ENCODE measurements around the gene ENPP1. TPM values are rescaled to one million over a fixed set of nuclear protein-coding genes. Genes with fewer than 3 reads are reported as not detected.

The ENPP1 gene
- total and polyA plus RNA-seq, 9 of the 15 experiments (the other 6 are each of a cell fraction or from before 2014, with no cell fraction given) = 0.03 to 0.56 (median 0.14) TPM

GRCh38 chr6:131875647-131876046, 67.8 kb downstream of the ENPP1 start (continued):
- no peak for TF ChIP-seq ZZZ3 (IDR thresholded peaks at IDR 0.05)
- no peak for TF ChIP-seq ZNF79 (CRISPR knock-in tag; IDR thresholded peaks at IDR 0.05; ENCODE audit: low read depth)
- 0 out of 2 replicates have a peak, but pooled peaks have one; percentile 25 for TF ChIP-seq CBFA2T3 (IDR thresholded peaks at IDR 0.05)
- no peak for TF ChIP-seq ZBED1 (IDR thresholded peaks at IDR 0.05)
- no peak for TF ChIP-seq ZNF583 (CRISPR knock-in tag; IDR thresholded peaks at IDR 0.05)
- no peak for TF ChIP-seq SMARCA5 (IDR thresholded peaks at IDR 0.05)
- TF ChIP-seq CBFA2T2 (conservative IDR thresholded peaks at IDR 0.05) = 0 out of 2 replicates have a peak, but pooled peaks have one; percentile 19
- TF ChIP-seq KAT7 (CRISPR knock-in tag; IDR thresholded peaks at IDR 0.05; ENCODE audit: borderline replicate concordance) = no peak

GRCh38 chr6:131876545-131876944, 68.7 kb downstream of the ENPP1 start:
- intact Hi-C loops (cut with micrococcal nuclease) = no loop called here
- BruUV-seq (replicated peaks) = no TSS peak

More at GRCh38 chr6:131876545-131876944, 68.7 kb downstream of the ENPP1 start:
- H3K4me3 ChIP-seq = no peak overlapping the region
- no peak overlapping the region for H3K4me2 ChIP-seq (ENCODE audit: insufficient read depth, low read length)
- no peak for ATAC-seq
- H3K9me1 ChIP-seq (ENCODE audit: control insufficient read depth, insufficient read depth, low read length) = no peaks in the 10 kb centered on the region
- CTCF ChIA-PET (ENCODE audit: low intra/inter-chr PET ratio) = no interaction called here
- FAIRE-seq = no peak
- in situ Hi-C loops (cut with MboI) = no loop called here
- no peak overlapping the region for H3K27ac ChIP-seq (ENCODE audit: extremely low read depth, low read depth, low read length)
- H3K36me3 ChIP-seq (ENCODE audit: control insufficient read depth, insufficient read depth, low read length) = no peaks in the 10 kb centered on the region
- TF ChIP-seq PPARD (CRISPR knock-in tag; IDR thresholded peaks at IDR 0.05) = no peak
- TF ChIP-seq HOXB6 (CRISPR knock-in tag; IDR thresholded peaks at IDR 0.05; ENCODE audit: borderline replicate concordance) = no peak
- TF ChIP-seq SNRNP70 (optimal IDR thresholded peaks at IDR 0.05; ENCODE audit: low read depth, low read length) = no peak
- TF ChIP-seq JUNB (CRISPR knock-in tag; conservative IDR thresholded peaks at IDR 0.05) = no peak
- TF ChIP-seq CBX8 (IDR thresholded peaks at IDR 0.05; ENCODE audit: borderline replicate concordance, extremely low read depth, low read depth, low read length, poor library complexity, severe bottlenecking) = no peak
- TF ChIP-seq ZFPM2 (CRISPR knock-in tag; IDR thresholded peaks at IDR 0.05) = no peak
- TF ChIP-seq DDX20 (tag; IDR thresholded peaks at IDR 0.05; ENCODE audit: low read depth) = no peak
- TF ChIP-seq HNRNPUL1 (IDR thresholded peaks at IDR 0.05; ENCODE audit: low read length) = no peak
- no peak for TF ChIP-seq ZKSCAN8 (CRISPR knock-in tag; IDR thresholded peaks at IDR 0.05)
- TF ChIP-seq GTF3C2 (IDR thresholded peaks at IDR 0.05; ENCODE audit: borderline replicate concordance, extremely low read depth, insufficient read length) = no peak
- TF ChIP-seq ZNF232 (CRISPR knock-in tag; IDR thresholded peaks at IDR 0.05) = no peak
- TF ChIP-seq PHF20 (IDR thresholded peaks at IDR 0.05; ENCODE audit: partially characterized antibody) = no peak
- TF ChIP-seq BRD9 (IDR thresholded peaks at IDR 0.05; ENCODE audit: low read depth, partially characterized antibody) = no peak
- H3K9me3 ChIP-seq (replicated peaks; ENCODE audit: control insufficient read depth, insufficient read depth, low read depth, low read length) = no peaks in the 10 kb centered on the region
- POLR2A ChIA-PET = no interaction called here
- H3K9ac ChIP-seq (ENCODE audit: insufficient read depth in 1 of 2, low read depth in 2 of 2, low read length in 2 of 2) = no peak overlapping the region
- no peak overlapping the region for H2AFZ ChIP-seq (ENCODE audit: low read depth, low read length)
- no peak for DNase-seq (ENCODE audit: extremely low read depth in 1 of 4, low spot score in 3 of 4)
- H3K79me2 ChIP-seq (ENCODE audit: control insufficient read depth, insufficient read depth, low read length) = no peaks in the 10 kb centered on the region
- H4K20me1 ChIP-seq (replicated peaks; ENCODE audit: control insufficient read depth, insufficient read depth, low read length) = no peaks in the 10 kb centered on the region
- H3K27me3 ChIP-seq (ENCODE audit: control insufficient read depth in 2 of 2, insufficient read depth in 2 of 2, low read length in 2 of 2) = no peaks in the 10 kb centered on the region; a peak in 1 of 5 replicates
- no peaks in the 10 kb centered on the region for H3K4me1 ChIP-seq (replicated peaks in 1 of 2; ENCODE audit: control insufficient read depth in 2 of 2, insufficient read depth in 2 of 2, low read length in 2 of 2)

Data from K562 (cell line).